Mucosa of descending colon (tissue), 3 donors: Measurements from ENCODE around the gene WIPF3. TPM values are rescaled to one million over a fixed set of nuclear protein-coding genes. Genes with fewer than 3 reads are reported as not detected.

Experiments
- ATAC-seq: fragments of 200-7000 bp; cut with Tn5 transposase; one replicate; pipeline ENCODE4 v1.9.1; 2020; ENCODE audit warnings: mild to moderate bottlenecking, moderate library complexity
- DNase-seq, 3 donors: peaks; one replicate each; pipeline ENCODE4 v3.0.0-alpha.2; 2020
- H3K36me3 ChIP-seq: fragments of 200-600 bp; one replicate; pipeline ENCODE4 v1.8.0; 2021; ENCODE audit warnings: low read depth, mild to moderate bottlenecking
- H3K4me1 ChIP-seq: fragments of 200-600 bp; one replicate; pipeline ENCODE4 v1.8.0; 2021; ENCODE audit warnings: low read depth, mild to moderate bottlenecking
- H3K4me3 ChIP-seq: fragments of 200-600 bp; one replicate; pipeline ENCODE4 v1.8.0; 2021; ENCODE audit warnings: mild to moderate bottlenecking
- H3K9me3 ChIP-seq: fragments of 200-600 bp; one replicate; pipeline ENCODE4 v1.8.0; 2021; ENCODE audit warnings: mild to moderate bottlenecking
- CTCF ChIP-seq: fragments of 200-600 bp; IDR thresholded peaks from one replicate; pipeline ENCODE4 v1.8.0; 2022; ENCODE audit warnings: antibody characterized with exemption, mild to moderate bottlenecking
- intact Hi-C, 2 donors: fragments of 100-400 bp; cut with DNase I in 1 of 2; cut with micrococcal nuclease in 1 of 2; formaldehyde crosslinking; loops; one replicate each; pipeline versions ENCODE4 v1.11.0 to v1.11.1; 2022; cut with DNase I, micrococcal nuclease
- total RNA-seq, 3 donors: library from RNA; stranded (reverse); fragmentation: NEBNext Ultra II Directional in 2 of 3; extraction: Animal tissue kit (Norgen Biotek cat#: 25700) in 2 of 3; gene quantifications; one replicate each; pipeline versions ENCODE4 v1.2.1 to v1.2.4, GENCODE V29; 2021 to 2023
- donor health status: DM: no; HTN: no; CAD: no; lungs with moderate emphysema.
- donor health status: DM: no; HTN: no; CAD: no.
- donor health status: DM: no; HTN: yes; CAD: no.

The WIPF3 gene
- total RNA-seq, 3 donors from 2014 or later = 0.89 to 2.2 (median 1.2) TPM

- Histone ChIP-seq H3K36me3 (no peaks in the 10 kb centered on the region), H3K9me3 (no peaks in the 10 kb centered on the region), H3K4me1 (no peaks in the 10 kb centered on the region), H3K4me3 (no peak overlapping the region)
- ATAC-seq = no peak
- intact Hi-C loops = no loop called here
- no peak for TF ChIP-seq CTCF
- DNase-seq = no peak
These were observed 42.6 kb downstream of the WIPF3 start for GRCh38 chr7:29848941-29849340.

GRCh38 chr7:29851487-29851886 lies 45.2 kb downstream of the WIPF3 start:
- no peak for TF ChIP-seq CTCF
- Histone ChIP-seq H3K4me3 (no peak overlapping the region), H3K9me3 (no peaks in the 10 kb centered on the region), H3K4me1 (no peaks in the 10 kb centered on the region), H3K36me3 (no peaks in the 10 kb centered on the region)
- ATAC-seq = peak; percentile 75
- intact Hi-C loops = no loop called here
- DNase-seq = peak in 2 of 3 donors; percentile 20 to 28

GRCh38 chr7:29852457-29852856 lies 46.1 kb downstream of the WIPF3 start:
- ATAC-seq (no peak), DNase-seq (no peak)
- no peak for TF ChIP-seq CTCF
- Histone ChIP-seq H3K9me3 (no peaks in the 10 kb centered on the region), H3K4me1 (no peaks in the 10 kb centered on the region), H3K36me3 (no peaks in the 10 kb centered on the region), H3K4me3 (no peak overlapping the region)
- intact Hi-C loops = no loop called here

- intact Hi-C loops = no loop called here
- no peak for TF ChIP-seq CTCF
These were observed 46.8 kb downstream of the WIPF3 start for GRCh38 chr7:29853072-29853471.

GRCh38 chr7:29853789-29854188 lies 47.5 kb downstream of the WIPF3 start:
- no peaks in the 10 kb centered on the region for H3K4me1 ChIP-seq
- no peak for DNase-seq
- H3K4me3 ChIP-seq = no peak overlapping the region
- H3K36me3 ChIP-seq = no peaks in the 10 kb centered on the region
- ATAC-seq = peak; percentile 23
- no peak for TF ChIP-seq CTCF
- intact Hi-C loops = no loop called here
- no peaks in the 10 kb centered on the region for H3K9me3 ChIP-seq

More at GRCh38 chr7:29853072-29853471, 46.8 kb downstream of the WIPF3 start:
- DNase-seq (no peak), ATAC-seq (peak; percentile 58)
- Histone ChIP-seq H3K36me3 (no peaks in the 10 kb centered on the region), H3K4me1 (no peaks in the 10 kb centered on the region), H3K9me3 (no peaks in the 10 kb centered on the region), H3K4me3 (no peak overlapping the region)
